Astrocyte of the hippocampus (primary cell): ENCODE data around the gene POU2F3.

Source experiments
- DNase-seq: peaks from one replicate; pipeline ENCODE4 v3.0.0; 2011; ENCODE audit warnings: low read depth, low spot score

The POU2F3 gene

GRCh38 chr11:120210626-120211521 lies 29.1 kb upstream of the POU2F3 start, which contains the start of gene OAF:
OAF (plus strand) TSS chr11:120211032; CDS start chr11:120211280, 248 bp downstream.
- DNase-seq = peak; percentile 90

- DNase-seq = peak; percentile 38
These were observed 28.2 kb upstream of the POU2F3 start for GRCh38 chr11:120211522-120212258.

GRCh38 chr11:120212259-120212878 lies 27.6 kb upstream of the POU2F3 start:
- no peak for DNase-seq

- no peak for DNase-seq
These were observed 27.0 kb upstream of the POU2F3 start for GRCh38 chr11:120212926-120213325.

GRCh38 chr11:120214581-120214980 lies 25.4 kb upstream of the POU2F3 start:
- DNase-seq = no peak

GRCh38 chr11:120215634-120216033 lies 24.3 kb upstream of the POU2F3 start:
- peak; percentile 58 for DNase-seq

GRCh38 chr11:120216426-120217102 lies 23.4 kb upstream of the POU2F3 start:
- no peak for DNase-seq

- DNase-seq = no peak
These were observed 22.4 kb upstream of the POU2F3 start for GRCh38 chr11:120217526-120217925.

- DNase-seq = no peak
These were observed 21.8 kb upstream of the POU2F3 start for GRCh38 chr11:120217941-120218694.

- no peak for DNase-seq
These were observed 21.3 kb upstream of the POU2F3 start for GRCh38 chr11:120218695-120219033.

GRCh38 chr11:120219232-120219937 lies 20.6 kb upstream of the POU2F3 start:
- no peak for DNase-seq

GRCh38 chr11:120219938-120220746 lies 19.8 kb upstream of the POU2F3 start:
- DNase-seq = no peak

GRCh38 chr11:120220747-120221037 lies 19.2 kb upstream of the POU2F3 start:
- DNase-seq = no peak

GRCh38 chr11:120221115-120221752 lies 18.7 kb upstream of the POU2F3 start:
- DNase-seq = no peak

GRCh38 chr11:120222916-120223315 lies 17.0 kb upstream of the POU2F3 start:
- DNase-seq = no peak

GRCh38 chr11:120223793-120224192 lies 16.1 kb upstream of the POU2F3 start:
- DNase-seq = no peak

GRCh38 chr11:120224361-120224760 lies 15.6 kb upstream of the POU2F3 start:
- no peak for DNase-seq

- no peak for DNase-seq
These were observed 14.7 kb upstream of the POU2F3 start for GRCh38 chr11:120224972-120225909.
